Diencephalon (tissue), 1 donor: Measurements from ENCODE around the gene SHC2. TPM values are rescaled to one million over a fixed set of nuclear protein-coding genes. Genes with fewer than 3 reads are reported as not detected.

Experiments used
- small RNA-seq: library from RNA; depleted of rRNA; stranded (forward); fragments of <200 nt; gene quantifications from one replicate; pipeline ENCODE3, GENCODE V24; 2014
- total RNA-seq: library from RNA; depleted of rRNA; stranded (reverse); fragments of >200 nt; gene quantifications from one replicate; pipeline ENCODE4 v1.2.3, GENCODE V29; 2014

Gene SHC2
- 21.0 TPM for total RNA-seq

GRCh38 chr19:460877-461720 lies at the start of gene SHC2:
TSS of gene SHC2 (minus strand) at chr19:461033. CDS start at chr19:460996, 37 bp downstream.

GRCh38 chr19:507286-508203 lies 46.7 kb upstream of the SHC2 start, which contains the start of gene TPGS1:
TSS of gene TPGS1 (plus strand) at chr19:507497. CDS start at chr19:507507, 10 bp downstream.

GRCh38 chr19:496112-496665 lies 35.4 kb upstream of the SHC2 start, which contains the start of gene MADCAM1:
TSS of gene MADCAM1 (plus strand) at chr19:496486. CDS start at chr19:496500, 14 bp downstream.

GRCh38 chr19:408902-409515 lies 51.8 kb downstream of the SHC2 start, which contains the start of gene C2CD4C:
TSS of gene C2CD4C (minus strand) at chr19:409147. CDS start at chr19:408361, 786 bp downstream.

Small RNA genes within 50 kb of the gene (small RNA-seq; reads per million reads assigned to genes)
- not detected for gene RNA5SP462

Other genes with a start within 250 kb of the SHC2 start
- 5.3 TPM for gene PLPP2, start 169.6 kb downstream of the SHC2 start, total RNA-seq
- gene MIER2, start 116.2 kb downstream of the SHC2 start, total RNA-seq, result 6.2 TPM
- 28.8 TPM for gene C2CD4C, start 51.9 kb downstream of the SHC2 start, total RNA-seq
- gene MADCAM1, start 35.5 kb upstream of the SHC2 start, total RNA-seq, result 2.8 TPM
- 24.7 TPM for gene TPGS1, start 46.5 kb upstream of the SHC2 start, total RNA-seq
- 56.1 TPM for gene CDC34, start 70.7 kb upstream of the SHC2 start, total RNA-seq
- not detected for gene GZMM, start 83.0 kb upstream of the SHC2 start, total RNA-seq
- gene BSG, start 111.6 kb upstream of the SHC2 start, total RNA-seq, result 151 TPM
- gene HCN2, start 128.8 kb upstream of the SHC2 start, total RNA-seq, result 27.9 TPM
- gene POLRMT, start 172.5 kb upstream of the SHC2 start, total RNA-seq, result 19.4 TPM
- 0.69 TPM for gene FGF22, start 178.8 kb upstream of the SHC2 start, total RNA-seq
- 20.3 TPM for gene RNF126, start 202.2 kb upstream of the SHC2 start, total RNA-seq
- gene FSTL3, start 215.4 kb upstream of the SHC2 start, total RNA-seq, result 7.2 TPM
- not detected for gene PRSS57, start 234.4 kb upstream of the SHC2 start, total RNA-seq
- 101 TPM for gene PALM, start 247.9 kb upstream of the SHC2 start, total RNA-seq